OCI-LY3 (cell line): ENCODE measurements around the gene FAM117B.

ENCODE experiments used
- CTCF ChIP-seq: fragments of 200-600, 300-600 bp; sonication (generic); IDR thresholded peaks from 2 replicates; pipeline ENCODE4 v1.5.1; 2014; ENCODE audit warnings: antibody characterized with exemption, low read length, low read depth
- EZH2phosphoT487 ChIP-seq: fragments of 200-600 bp; shearing (Covaris generic); IDR thresholded peaks from 2 replicates; pipeline ENCODE4 v1.6.1; 2018; ENCODE audit warnings: antibody characterized with exemption, mixed run types, low read depth

GRCh38 chr2:202716114-202716718 is 81.4 kb downstream of the FAM117B start:
- TF ChIP-seq CTCF, result no peak
- TF ChIP-seq EZH2phosphoT487, result no peak
